ENCODE data around the gene PRKCE.

The PRKCE gene

DNA sequence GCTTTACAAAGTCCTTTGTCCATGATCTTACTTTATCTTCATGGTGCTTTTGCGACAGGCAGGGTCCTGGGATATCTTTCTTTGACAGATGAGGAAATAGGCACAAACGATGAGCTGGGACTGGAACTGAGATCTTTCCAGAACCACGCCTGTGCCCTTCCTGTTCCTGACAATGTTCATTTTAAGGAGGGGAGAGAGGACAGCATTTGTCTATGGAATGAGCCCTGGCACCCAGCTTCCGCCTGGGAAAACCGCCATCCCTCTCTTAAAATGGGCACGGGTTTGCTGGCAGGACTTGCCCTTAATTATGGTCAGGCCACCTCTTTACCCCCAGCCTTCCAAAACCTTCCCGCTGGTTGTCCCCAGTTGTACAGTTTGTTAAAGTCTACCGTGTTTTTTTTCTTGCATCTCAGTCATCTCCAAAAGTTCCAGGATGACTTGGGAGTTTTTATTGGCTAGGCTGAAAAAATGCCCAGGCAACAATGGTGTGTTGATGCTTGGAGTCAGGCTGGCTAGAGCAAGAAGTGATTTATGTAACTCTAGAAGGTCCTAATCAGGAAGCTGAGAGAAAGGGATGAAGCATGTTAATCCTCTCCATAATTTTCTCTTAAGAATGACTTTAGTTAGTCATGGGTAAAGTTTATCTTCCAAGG lies 380.8 kb downstream of the PRKCE start:
- DNase-seq: no peak

DNA sequence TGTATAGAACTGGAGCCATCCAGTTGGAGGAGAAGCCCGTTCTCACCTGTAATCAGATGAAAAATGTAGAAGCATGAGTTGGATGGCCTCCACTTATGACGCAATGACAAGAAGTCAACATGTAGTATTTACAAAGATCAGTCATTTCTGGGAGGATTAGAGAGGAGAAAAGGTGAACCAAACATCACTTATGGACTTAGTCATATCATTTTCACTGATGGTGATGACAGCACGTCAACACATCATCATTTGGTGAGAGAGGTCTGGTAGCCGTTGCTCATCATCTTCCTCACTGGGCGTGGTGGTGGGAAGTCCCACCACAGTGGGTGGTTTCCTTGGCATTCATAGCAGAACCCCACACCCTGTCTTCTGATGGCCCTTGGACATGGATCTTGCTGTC lies 381.5 kb downstream of the PRKCE start:
- DNase-seq: no peak

DNA sequence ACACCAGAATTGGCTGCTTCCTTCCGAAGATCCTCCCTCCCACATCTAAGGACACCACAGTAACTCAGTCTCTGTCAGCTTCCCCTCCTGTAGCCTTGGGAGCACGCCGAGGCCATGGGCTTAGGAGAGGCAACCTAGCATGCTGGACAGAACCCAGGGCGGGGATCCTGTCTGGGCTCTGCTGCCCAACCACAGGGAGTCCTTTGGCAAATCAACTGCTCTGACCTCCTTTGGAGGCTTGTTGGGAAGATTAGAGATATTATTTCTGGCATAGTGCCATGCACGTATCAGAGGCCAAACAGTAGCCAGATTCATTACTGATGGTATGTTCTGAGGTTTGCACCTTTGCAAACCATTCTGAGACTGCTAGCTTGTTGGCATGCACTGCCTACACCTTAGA lies 383.1 kb downstream of the PRKCE start:
- no peak for DNase-seq

DNA sequence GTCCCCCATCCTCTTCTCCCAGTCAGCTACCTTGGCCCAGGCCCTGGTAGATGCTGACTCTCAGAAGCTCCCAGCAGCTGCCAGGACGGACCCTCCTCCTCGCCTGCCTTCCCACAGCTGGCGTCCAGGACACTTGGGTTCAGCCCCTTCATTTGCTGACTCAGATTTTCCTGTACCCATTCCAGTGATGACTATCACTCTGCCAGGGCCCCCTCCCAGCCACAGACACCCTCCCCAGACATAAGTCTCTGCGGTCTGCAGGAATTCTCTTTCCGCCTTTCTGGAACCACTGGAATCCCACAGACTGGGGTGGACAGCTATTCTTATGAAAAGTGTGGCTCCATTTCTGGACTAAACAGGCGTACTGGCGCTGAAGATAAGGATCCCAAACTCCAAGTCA lies 385.5 kb downstream of the PRKCE start:
- DNase-seq: no peak

DNA sequence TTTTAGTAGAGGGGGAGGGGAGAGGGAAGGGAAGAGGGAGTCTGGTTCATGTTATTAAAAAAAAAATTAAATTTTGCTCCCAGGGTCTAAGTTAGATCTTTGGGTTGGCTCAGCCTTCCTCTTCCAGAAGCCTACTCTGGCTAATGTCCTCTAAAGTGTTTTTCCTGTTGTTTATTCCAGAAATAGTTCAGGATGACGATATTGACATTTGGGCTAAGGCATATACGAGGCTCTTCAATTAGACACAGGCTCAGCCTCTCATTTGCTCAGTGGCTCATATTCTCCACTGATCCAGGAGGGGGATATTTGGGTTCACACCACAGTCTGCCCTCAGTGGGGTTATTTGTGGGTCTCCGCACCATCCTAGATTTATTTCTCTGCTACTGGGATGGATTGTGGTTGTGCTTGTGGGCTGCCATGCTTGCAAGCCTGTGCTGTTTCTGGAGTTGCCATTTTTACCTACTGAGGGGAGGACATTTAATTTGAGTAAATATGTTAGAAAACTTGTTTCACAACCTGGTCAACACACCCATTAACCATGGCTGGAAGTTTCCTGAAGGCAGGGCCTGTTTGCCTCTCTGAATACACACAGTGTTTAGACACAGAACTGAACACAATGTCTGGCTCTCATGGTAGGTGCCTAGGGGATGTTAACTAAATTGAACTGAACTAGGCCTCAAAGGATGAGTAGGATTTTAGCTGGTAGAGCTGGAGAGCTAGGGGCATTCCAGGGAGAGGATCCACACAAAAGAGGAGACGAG lies 388.2 kb downstream of the PRKCE start:
- no peak for DNase-seq

DNA sequence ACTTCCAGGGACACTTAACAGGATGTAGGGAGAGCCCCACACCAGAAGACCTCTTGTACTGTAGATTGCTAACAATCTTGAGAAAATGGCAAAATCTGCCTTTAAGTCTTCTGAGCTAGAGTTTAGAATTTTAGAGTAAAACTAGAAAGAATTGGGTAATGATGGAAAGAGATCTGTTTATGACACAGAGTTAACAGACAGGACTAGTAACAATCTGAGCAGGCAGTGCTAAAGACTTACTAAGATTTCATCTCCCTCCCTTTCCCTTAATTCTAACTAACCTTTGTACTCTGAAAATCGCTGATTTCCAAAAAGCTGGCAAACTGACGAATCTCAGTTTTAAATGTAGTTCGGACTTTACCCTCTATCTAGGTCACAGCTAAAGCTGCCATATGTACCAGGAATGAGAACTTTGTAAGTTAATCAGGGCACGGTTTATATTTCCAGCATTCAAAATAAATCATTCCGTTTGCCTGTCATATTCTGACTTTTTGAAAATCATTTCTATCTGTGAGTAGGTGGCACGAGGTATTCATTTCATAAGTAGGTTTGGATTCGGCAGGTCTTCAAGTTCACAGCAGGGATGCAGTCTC lies 389.2 kb downstream of the PRKCE start:
- no peak for DNase-seq

DNA sequence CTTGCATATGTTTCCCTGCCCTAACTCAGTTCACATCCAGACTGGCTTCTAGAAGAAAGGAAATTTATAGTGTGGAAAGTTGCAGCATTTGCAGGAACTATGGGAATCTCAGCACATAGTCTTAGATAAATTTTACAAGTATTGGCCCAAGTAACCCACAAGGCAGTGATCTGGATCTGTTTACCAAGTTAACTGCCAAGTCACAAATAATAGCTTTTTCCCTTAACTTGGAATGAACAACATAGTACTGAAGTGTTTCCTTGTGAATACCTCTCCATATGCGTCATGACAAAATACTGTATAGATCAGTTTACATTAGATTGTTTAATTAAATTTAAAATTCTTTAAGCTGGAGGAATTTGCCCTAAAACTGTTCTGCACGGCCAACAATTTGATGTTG lies 390.0 kb downstream of the PRKCE start:
- DNase-seq: no peak

DNA sequence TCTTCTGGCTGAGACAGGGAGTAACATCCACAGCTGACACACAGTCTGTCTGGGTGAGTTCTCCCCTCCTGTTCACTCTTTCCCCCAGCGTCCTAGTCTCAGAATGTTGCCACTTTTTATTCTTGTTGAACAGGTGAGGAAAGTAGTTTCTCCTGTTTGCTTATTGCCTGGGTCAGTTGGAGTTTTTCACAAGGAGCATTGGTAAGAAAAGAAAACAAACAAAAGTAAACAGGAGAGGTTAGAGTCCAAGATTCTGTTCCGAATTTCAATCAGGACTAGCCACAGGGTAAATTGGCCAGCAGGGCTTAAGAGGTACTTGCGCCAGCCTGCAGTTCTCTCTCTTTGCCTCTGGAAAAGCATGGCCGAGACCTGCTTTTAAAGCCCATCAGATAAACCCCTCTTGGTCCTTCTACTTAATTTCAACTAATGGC lies 390.7 kb downstream of the PRKCE start:
- no peak for DNase-seq

DNA sequence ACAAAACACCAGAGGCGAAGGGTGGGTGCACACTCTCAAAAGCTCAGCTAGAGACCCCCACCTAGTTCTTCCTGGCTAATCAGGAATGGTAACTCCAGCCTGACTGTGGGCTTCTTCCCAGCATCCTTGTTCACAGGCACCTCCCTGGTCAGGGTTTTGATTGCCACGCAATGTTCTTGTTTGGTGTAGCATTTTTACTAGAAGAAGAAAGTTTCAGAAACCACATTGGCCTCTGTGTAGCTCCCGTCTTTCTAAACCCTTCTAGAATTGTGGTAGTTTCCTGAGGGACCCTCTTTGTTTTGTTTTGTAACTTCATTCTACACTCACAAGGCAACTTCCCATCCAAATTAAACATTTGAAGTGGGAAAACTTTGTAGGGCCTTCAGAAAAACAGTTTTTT lies 391.2 kb downstream of the PRKCE start:
- DNase-seq: no peak

DNA sequence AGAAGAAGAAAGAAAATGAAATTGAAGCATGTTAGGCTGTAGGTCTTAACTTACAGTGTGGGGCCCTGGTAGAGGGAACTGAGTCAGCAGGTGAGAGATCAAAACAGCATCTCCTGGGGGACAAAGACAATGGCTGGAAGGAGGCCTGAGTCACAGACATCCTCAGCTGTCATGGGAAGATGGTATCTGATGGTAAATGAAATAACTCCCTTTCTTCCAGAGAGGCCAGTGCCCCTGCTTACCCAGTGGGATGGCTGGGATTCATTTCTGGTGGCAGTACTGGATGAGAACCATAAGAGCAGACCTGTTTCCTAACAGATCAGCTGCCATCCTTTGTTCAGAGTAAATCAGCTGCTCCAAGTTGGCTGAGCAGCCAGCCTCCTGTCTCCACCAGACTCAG lies 394.4 kb downstream of the PRKCE start:
- no peak for DNase-seq

DNA sequence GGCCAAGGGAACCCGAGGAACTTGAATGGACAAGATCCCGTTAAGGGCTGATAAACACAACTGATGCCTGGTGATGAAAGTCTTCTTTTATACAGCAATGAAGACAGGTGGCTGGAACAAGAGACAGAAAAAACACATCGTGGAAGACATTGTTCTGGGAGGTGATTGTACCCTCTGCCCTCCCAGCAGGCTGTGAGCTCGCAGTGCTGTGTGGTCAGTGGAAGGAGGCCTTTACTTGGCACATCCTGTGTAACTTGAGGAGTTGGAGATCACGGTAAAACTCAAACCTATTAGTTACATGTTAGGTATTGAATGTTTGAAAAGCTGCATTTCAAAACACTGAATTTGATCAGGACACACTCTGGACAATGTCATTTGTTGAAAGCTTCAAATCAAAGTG lies 395.8 kb downstream of the PRKCE start:
- DNase-seq: no peak

DNA sequence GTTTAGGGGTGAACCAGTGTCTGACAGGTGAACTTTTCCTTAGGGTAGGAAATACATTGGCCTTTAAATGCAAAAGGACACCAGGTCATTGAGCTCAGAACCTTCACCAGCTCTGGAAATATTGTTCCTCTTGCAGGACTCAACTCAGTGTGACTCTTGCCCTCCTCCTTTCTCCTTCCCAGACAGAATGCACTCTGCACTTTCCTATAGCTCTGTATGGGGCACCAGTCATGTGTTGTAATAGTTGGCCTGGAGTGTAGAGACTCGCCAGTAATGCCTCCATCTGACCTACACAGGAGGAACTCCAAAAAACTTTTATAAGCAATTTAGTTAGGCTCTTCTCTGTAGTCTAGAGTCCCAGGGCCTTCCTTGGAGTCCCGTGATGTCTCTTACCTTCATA lies 397.2 kb downstream of the PRKCE start:
- no peak for DNase-seq

DNA sequence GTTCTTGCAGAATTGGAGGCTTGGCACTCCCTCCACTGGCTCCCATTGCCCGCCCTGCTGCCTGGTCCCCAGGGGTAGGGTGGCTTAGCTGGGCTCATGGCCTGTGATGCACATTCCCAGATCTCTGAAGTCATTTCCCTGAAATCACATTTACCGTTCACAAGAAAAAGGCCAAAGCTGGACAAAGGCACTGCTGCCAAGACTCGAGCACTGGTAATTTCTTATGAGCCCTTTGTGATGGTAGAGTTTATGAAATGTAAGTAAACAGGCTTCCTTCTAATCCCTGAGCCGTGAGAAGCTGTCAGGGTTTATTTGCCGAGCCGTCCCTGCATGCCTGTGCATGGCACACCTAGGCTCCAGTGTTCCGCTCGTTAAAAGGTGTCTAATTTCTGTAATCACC lies 398.6 kb downstream of the PRKCE start:
- no peak for DNase-seq

DNA sequence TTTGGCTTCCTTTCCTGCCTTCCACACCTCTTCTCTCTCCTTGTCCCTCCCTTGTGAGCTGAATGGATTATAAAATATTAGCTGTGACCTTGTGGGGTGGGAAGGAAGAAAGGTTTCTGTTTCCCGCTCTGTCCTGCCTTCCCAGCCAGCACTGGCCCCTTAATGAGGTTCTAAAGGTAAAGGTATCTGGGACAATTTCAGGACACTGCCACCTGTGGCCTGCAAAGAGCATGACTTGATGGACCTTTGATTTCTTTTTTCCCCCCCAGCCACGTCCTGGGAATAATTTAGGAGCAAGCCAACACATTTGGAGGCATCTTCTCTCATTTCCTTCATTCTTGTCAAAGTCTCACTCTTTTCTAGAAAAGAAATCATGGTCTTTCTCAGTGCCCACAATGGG lies 399.0 kb downstream of the PRKCE start:
- DNase-seq: no peak

DNA sequence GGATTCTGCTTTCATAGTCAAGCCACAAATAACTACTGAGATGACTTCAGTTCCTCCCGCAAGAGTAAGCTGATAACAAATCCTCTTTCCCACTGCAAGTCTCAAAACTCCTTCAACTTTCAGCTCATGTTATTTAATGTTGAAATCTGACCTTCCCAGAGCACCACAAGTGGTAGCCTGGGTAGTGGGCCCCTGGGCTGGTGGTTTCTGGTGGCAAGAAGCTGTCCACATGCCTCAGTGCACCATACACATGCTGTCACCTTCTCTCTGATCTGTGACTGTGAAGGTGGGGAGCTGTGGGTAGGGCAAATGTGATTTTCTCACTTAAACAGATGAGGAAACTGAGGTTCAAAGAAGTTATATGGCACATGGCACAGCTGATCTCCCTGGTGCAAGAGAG lies 399.6 kb downstream of the PRKCE start:
- no peak for DNase-seq

DNA sequence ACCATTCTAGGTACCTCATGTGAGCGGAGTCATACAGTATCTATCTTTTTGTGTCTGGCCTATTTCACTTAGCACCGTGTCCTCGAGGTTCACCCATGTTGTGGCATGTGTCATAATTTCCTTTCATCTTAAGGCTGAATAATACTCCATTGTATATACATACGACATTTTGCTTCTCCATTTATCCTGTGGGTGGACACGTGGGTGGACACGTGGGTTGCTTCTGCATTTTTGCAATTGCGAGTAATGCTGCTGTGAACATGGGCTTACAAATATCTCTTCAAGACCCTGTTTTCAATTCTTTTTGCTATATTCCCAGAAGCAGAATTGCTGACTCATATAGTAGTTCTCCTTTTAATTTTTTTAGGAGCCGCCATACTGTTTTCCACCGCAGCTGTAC lies 402.1 kb downstream of the PRKCE start:
- no peak for DNase-seq

DNA sequence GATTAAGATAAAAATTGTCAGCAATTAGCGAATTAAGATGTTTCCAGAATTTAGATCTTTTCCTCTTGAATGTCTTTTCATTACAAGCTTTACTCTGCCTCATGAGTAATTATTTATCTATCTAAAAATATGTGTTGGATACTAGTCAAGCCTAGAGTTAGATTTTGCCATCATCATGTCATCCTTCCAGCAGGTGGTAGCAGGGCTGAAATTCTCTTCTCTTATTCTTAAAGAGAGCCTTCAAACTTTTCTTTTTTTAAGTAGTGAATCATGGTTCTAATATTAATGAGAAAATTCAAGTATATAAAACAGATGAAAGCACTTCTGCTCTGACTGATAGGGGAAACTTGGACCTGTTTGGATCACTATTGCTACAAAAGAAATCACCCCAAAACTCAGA lies 405.1 kb downstream of the PRKCE start:
- no peak for DNase-seq

DNA sequence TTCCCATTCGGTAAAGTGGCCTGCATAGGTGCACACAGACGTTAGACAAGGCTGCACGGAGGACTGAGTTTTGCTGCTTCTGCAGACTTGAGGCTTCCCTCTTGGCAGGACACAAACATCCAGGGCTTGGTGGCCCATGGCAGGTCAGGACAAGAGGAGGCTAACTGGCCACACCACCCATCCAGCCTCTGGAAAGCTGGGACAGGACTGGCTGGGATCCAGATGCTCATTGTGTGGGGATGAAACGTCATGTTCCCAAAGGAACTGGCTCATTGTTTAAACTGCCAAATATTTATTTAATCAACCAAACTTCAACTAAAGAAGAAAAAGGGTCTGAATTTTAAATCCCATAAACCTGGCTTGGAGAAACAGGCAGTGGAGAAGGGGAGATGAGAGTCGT lies 406.7 kb downstream of the PRKCE start:
- DNase-seq: no peak

DNA sequence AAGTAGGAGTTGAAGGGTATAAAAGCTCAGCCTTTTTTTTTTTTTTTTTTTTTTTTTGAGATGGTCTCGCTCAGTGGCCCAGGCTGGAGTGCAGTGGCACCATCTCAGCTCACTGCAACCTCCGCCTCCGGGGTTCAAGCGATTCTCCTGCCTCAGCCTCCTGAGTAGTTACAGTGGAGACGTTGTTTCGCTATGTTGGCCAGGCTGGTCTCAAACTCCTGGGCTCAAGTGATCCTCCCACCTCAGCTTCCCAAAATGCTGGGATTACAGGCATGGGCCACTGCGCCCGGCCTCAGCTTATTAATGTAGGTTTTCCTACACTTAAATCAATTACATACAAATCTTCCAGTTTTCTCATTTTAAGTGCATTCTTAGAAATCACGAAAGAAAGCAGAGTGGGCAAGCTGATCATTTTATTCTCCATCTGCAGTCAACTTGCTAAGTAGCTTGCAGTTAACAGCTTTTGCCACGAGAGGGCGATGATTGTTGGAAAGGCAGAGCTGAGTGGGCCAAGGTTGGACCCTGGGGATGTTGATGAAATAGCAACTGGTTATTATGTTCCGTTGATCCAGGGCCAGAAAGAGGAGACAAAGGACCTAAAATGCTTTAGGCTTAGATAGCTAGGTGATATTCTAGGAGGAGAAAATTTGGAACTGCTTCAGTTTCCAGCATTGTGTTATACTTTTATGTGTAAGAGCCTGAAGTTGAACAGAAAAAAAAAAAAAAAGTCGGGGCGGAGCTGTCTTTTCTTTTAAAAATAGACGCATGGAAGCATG lies 411.4 kb downstream of the PRKCE start:
- peak in 1 of 2 experiments; percentile 5 for DNase-seq

DNA sequence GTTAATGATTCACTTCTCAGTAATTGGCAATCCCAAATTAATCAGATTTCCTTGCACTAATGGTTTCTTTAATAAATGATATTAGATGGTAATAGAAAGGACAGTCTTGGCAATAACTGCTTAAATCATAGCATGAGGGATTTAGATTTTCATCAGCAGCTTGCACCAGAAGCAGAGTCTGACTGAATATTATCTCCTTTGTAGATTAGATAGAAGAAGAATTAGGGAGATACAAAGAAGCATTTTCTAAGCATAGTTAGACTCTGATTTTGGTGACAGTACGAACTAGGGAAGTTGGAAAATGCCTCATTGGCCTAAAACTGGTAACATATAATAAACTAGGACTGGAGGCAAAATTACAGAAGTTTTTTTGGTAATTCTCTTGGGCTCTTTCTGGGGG lies 412.9 kb downstream of the PRKCE start:
- DNase-seq: no peak

DNA sequence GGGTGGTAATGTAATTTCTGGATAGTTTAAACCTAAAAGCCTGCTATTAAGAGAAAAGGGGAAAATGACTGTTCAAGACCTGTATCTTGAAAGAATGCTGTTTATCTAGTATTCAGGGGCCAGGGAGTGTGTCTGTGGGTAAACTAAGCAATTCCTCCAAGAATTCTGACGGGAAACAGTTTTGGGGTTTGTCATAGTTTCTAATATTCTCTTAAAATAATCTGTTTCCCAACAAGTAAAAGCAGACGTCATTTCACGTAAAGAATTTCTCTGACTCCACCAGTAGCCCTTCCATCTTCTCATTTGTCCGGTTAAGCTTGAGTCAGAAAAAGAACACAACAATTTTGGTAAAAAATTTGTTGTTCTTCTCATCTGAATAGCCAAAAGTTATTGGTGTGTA lies 413.7 kb downstream of the PRKCE start:
- no peak for DNase-seq

DNA sequence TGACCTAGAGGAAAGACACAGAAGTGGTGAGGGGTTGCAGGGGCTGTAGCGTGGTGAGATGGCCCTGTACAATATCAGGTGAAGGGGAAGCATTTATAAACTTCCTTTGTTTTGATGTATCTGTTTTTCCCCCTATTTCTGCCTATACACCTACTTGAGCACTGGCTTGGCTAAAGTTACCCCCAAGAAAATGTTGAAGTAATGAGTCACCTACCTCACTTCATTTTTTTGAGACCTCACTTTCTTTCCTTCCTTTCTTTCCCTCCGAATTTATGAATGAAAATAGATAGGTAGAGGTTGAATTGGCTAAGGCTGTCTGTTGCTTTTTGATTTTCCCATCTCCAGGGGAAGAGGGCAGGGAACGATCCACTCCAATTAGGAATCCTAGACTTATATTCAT lies 414.6 kb downstream of the PRKCE start:
- DNase-seq: no peak

DNA sequence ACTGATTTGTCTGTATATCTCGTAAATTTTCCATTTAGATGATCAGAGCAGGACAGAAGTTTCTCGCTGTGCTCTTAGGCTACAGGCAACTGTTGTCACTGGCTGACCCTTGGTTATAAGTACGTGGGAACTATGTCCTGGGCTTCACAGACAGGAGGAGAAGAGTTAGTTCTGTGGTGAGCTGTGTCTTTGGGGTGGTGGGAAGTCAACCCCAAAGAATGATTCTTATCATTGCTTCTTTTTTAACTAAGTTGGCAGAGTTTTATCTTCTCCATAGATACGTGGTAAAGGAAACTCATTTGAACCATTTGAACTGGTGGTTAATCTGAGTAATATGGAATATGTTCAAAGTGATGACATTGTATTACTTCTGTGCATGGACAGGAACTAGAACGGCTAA lies 415.1 kb downstream of the PRKCE start:
- DNase-seq: no peak

DNA sequence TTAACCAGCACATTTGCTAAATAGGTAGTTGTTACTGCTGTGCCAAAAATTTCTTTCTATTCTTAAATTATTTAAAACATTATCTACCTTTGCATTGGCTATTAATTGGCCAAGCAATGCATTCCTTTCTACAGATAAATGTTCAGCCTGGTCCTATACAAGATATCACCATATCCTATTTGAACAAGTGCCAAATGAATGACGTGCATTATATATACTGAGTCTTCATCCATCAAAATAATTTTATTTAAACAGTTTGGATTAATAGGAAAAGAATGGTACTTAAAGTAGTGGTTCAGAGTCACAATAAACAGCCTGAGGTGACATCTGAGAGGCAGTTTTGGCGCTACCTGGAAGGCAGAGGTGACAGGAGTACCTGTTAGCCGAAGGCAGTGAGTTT lies 415.6 kb downstream of the PRKCE start:
- DNase-seq: no peak
